ENCODE measurements around the gene DCAF8.

GRCh38 chr1:160171354-160171753, 91.0 kb downstream of the DCAF8 start:
- no peak for TF ChIP-seq POLR2A (IDR thresholded peaks at IDR 0.05; ENCODE audit: low read depth, low read length)
- TF ChIP-seq POLR2AphosphoS5 (IDR thresholded peaks at IDR 0.05; ENCODE audit: low read depth, low read length) = no peak
- no peak for TF ChIP-seq TAF1 (IDR thresholded peaks at IDR 0.05; ENCODE audit: borderline replicate concordance, low read depth, low read length)
